Cardiac muscle cell (in vitro differentiated cells and primary cell): ENCODE measurements around the gene ASCC3. TPM values are rescaled to one million over a fixed set of nuclear protein-coding genes. Genes with fewer than 3 reads are reported as not detected.

Experiments used
- DNase-seq, 2 donors: peaks; one replicate each; pipeline versions ENCODE4 v3.0.0 to v3.0.0-alpha.2; 2010 to 2017; ENCODE audit warnings: low read depth in 1 of 2, low spot score in 1 of 2
- H3K27ac ChIP-seq: fragments of 200-600 bp; sonication (generic); 2 replicates; pipeline ENCODE4 v1.5.1; 2016
- H3K27me3 ChIP-seq: fragments of 200-600 bp; sonication (generic); 2 replicates; pipeline ENCODE4 v1.6.0; 2016; ENCODE audit warnings: control low read depth
- H3K36me3 ChIP-seq: fragments of 200-600 bp; sonication (generic); 2 replicates; pipeline ENCODE4 v1.5.1; 2016; ENCODE audit warnings: control low read depth
- H3K4me1 ChIP-seq: fragments of 200-600 bp; sonication (generic); 2 replicates; pipeline ENCODE4 v1.8.1; 2017; ENCODE audit warnings: low read depth, mild to moderate bottlenecking, mixed run types
- H3K4me3 ChIP-seq: fragments of 200-600 bp; sonication (generic); 2 replicates; pipeline ENCODE4 v1.5.1; 2016; ENCODE audit warnings: mild to moderate bottlenecking
- H3K9me3 ChIP-seq: fragments of 200-600 bp; sonication (generic); 2 replicates; pipeline ENCODE4 v1.5.1; 2017; ENCODE audit warnings: low read depth, mild to moderate bottlenecking, control low read depth
- polyA plus RNA-seq: library from polyadenylated mRNA; unstranded; fragments of >200 nt; fragmentation: Nextera tagmentation; extraction: Ambion mirVana; gene quantifications from 2 replicates; pipeline ENCODE4 v1.2.1, GENCODE V29; 2016
- total RNA-seq: library from RNA; depleted of rRNA; stranded (reverse); fragments of >200 nt; gene quantifications from 2 replicates; pipeline ENCODE4 v1.2.3, GENCODE V29; 2016
- TF ChIP-seq, protein P1 (sequence below): IDR thresholded peaks from 2 replicates; pipeline ENCODE4 v1.5.1; 2012; ENCODE audit warnings: low read depth, mild to moderate bottlenecking, low read length

The ASCC3 gene
- total and polyA plus RNA-seq, 2 experiments from 2014 or later, result 29.3 to 33.7 TPM

DNA sequence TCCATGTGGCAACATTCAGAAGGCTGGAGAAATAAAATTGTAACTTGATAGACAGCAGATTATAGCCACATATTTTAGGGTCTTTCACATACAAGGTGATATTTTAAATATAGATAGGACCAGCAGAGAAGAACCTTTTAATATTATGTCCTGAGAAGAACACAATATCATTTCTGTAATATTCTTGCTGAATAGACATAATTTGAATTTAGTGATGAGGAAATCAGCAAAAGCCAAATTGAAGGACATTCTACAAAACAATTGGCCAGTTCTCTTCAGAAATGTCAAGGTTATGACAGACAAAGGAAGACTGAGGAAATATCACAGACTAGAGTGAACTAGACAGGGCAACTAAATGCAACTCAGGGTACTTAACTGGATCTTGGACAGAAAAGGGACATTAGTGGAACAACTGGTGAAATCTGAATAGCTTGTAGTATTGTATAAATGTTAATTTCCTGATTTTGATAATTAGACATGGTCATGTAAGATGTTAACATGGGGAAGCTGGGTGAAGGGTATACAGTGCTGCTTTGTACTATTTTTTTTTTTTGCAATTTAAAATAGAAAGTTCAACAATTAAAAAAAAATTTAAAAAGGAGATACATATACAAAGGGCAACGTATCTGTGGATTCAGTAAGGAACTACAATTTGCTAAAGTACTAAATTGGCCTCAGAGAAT lies 281.9 kb downstream of the ASCC3 start:
- Histone ChIP-seq H3K9me3 (no peaks in the 10 kb centered on the region), H3K4me3 (no peak overlapping the region), H3K27ac (no peak overlapping the region), H3K27me3 (no peaks in the 10 kb centered on the region), H3K36me3 (peaks cover 6% of the 10 kb centered on the region), H3K4me1 (no peaks in the 10 kb centered on the region)
- DNase-seq, result no peak
- TF ChIP-seq, protein P1, sequence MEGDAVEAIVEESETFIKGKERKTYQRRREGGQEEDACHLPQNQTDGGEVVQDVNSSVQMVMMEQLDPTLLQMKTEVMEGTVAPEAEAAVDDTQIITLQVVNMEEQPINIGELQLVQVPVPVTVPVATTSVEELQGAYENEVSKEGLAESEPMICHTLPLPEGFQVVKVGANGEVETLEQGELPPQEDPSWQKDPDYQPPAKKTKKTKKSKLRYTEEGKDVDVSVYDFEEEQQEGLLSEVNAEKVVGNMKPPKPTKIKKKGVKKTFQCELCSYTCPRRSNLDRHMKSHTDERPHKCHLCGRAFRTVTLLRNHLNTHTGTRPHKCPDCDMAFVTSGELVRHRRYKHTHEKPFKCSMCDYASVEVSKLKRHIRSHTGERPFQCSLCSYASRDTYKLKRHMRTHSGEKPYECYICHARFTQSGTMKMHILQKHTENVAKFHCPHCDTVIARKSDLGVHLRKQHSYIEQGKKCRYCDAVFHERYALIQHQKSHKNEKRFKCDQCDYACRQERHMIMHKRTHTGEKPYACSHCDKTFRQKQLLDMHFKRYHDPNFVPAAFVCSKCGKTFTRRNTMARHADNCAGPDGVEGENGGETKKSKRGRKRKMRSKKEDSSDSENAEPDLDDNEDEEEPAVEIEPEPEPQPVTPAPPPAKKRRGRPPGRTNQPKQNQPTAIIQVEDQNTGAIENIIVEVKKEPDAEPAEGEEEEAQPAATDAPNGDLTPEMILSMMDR, result no peak

DNA sequence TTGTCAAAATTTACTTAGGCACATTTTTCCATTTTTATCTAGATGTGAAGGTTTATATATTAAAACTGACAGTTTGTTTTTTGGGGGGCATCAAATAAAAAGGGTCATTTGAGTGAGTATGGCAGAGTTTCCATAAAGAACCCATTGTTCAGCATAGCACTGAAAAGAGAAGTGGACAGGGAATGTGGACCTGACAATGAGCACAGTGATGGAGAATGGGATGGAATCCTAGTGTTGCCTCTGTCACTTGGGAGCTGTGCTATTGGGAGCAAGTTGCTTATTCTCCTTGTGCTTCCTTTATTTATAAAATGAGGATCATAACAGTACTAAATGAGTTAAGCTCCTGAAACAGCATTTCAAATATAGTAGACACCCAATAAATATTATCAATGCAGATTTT lies 285.7 kb downstream of the ASCC3 start:
- H3K4me3 ChIP-seq, result no peak overlapping the region
- H3K27me3 ChIP-seq, result no peaks in the 10 kb centered on the region
- DNase-seq, result no peak
- TF ChIP-seq, protein P1, result no peak
- H3K9me3 ChIP-seq, result no peaks in the 10 kb centered on the region
- H3K4me1 ChIP-seq, result no peaks in the 10 kb centered on the region
- H3K27ac ChIP-seq, result no peak overlapping the region
- H3K36me3 ChIP-seq, result no peaks in the 10 kb centered on the region

DNA sequence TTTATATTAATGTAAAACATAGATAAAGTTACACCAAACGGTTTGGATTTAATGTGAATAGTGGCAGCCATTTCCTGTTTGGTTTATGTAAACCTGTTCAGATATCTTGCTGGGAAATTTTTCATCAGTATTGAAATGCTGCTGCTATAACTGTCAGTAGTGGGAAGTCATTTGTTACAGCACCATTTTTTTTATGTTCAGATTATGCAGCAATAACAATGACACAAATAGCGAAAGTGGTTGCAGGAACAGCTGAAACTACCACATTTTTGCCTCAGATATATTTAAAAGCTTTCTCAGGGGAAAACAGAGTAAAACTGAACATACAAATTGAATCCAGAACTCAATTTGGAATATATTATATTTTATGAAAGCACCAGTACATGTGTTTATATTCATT lies 287.6 kb downstream of the ASCC3 start:
- no peaks in the 10 kb centered on the region for H3K4me1 ChIP-seq
- no peaks in the 10 kb centered on the region for H3K9me3 ChIP-seq
- peaks cover 2% of the 10 kb centered on the region for H3K36me3 ChIP-seq
- no peak overlapping the region for H3K4me3 ChIP-seq
- H3K27ac ChIP-seq, result no peak overlapping the region
- TF ChIP-seq, protein P1, result no peak
- no peaks in the 10 kb centered on the region for H3K27me3 ChIP-seq
- DNase-seq, result no peak

DNA sequence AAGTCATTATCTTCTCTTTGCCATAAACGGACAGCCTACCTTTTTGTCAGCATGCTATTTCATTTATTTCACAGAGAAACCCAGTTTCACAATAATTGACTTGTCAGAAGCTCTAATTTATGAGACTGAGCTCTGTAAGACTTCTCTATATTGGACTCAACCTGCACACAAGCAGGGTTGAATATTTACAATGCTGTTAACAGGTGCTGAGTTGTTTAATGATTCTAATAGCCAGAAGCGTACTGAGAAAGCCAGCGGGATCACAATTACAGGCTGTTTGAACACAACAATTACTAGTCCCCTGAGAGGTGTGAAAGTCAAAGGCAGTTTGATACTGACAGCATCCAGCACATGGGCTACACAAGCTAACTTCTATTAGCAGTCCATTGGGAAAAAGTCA lies 288.2 kb downstream of the ASCC3 start:
- DNase-seq, result no peak
- Histone ChIP-seq H3K9me3 (no peaks in the 10 kb centered on the region), H3K4me1 (no peaks in the 10 kb centered on the region), H3K27ac (no peak overlapping the region), H3K4me3 (no peak overlapping the region), H3K27me3 (no peaks in the 10 kb centered on the region), H3K36me3 (peaks cover 6% of the 10 kb centered on the region)
- TF ChIP-seq, protein P1, result no peak

DNA sequence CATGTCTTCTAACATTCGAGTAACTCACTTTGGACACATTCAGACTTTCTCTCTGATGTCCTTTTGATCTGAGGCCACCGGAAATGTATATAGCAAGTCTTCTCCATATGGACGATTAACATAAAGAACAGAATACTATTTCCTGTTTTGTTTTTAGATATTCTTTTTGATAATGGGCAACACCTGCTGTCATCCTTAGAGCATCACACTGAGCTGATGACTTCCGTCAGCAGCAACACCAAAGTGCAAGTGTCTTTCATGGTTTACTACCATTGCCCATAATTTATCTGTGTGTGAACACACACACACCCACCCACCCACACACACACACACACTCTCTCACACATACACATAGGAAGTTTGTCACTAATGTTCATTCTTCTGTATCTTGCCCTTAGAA lies 303.7 kb downstream of the ASCC3 start:
- DNase-seq, result no peak
- no peaks in the 10 kb centered on the region for H3K36me3 ChIP-seq
- TF ChIP-seq, protein P1, result no peak
- H3K4me1 ChIP-seq, result no peaks in the 10 kb centered on the region
- H3K9me3 ChIP-seq, result no peaks in the 10 kb centered on the region
- no peaks in the 10 kb centered on the region for H3K27me3 ChIP-seq
- H3K27ac ChIP-seq, result no peak overlapping the region
- H3K4me3 ChIP-seq, result no peak overlapping the region

DNA sequence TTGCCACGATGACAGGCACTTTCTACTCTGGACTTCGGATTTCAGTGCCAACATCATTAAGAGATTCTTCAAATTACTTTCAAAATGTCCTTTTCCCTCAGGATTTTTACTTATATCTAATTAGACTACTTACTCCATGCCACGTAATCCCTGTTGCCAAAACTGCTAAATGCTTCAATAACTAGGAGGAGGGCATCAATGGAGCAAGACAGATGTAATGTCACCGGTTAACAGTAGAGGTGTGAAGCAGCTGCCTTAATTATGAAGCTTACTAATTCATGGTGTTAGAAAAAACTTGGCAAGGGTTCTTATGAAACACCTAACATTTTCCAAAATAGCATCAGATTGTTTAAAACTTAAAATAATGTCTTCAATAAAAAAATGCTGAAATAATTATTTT lies 305.2 kb downstream of the ASCC3 start:
- TF ChIP-seq, protein P1, result no peak

More for the DNA sequence above, 305.2 kb downstream of the ASCC3 start:
- Histone ChIP-seq H3K4me3 (no peak overlapping the region), H3K36me3 (no peaks in the 10 kb centered on the region), H3K27ac (no peak overlapping the region), H3K4me1 (no peaks in the 10 kb centered on the region), H3K9me3 (no peaks in the 10 kb centered on the region), H3K27me3 (no peaks in the 10 kb centered on the region)
- no peak for DNase-seq
